COLO829 (cell line): ENCODE results near the gene VPS13A.
A peak's percentile ranks its signal among the peaks of the same experiment; 100 is the strongest.

Experiments used
- DNase-seq: peaks from one replicate; pipeline ENCODE4 v3.0.0; 2012; ENCODE audit warnings: low spot score

VPS13A gene

DNA sequence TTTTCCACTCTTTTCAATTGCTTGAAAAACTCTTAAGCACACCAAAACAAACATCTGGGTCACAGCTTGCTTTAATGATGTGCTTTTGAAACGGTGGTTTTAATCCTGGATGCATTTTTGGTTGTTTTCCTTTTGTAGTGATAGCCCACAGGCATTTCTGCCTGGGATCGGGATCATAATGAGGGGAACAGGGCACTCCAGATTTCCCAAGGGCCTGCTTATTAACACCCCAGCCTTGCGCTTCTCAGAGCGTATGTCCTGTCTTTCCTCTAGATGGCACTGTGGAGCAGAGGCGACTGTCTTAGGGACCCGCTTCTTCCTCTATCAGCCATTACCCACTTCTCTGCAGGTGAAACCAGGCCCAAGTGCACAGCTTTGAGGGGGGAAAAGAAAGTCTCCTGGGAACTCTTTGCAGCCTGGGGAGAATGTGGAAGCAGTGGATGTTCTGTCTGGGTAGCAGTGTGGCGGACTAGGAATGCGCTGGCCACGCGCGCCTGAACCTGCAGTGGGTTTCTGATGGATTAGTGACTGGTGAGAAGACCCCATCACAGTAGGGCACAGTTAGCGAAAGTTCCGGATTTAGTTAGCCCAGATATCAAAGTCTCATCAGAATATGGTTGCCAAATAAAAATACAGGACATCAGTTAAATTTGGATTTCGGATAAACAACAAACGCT lies 280.7 kb downstream of the VPS13A start:
- DNase-seq: peak; percentile 79

DNA sequence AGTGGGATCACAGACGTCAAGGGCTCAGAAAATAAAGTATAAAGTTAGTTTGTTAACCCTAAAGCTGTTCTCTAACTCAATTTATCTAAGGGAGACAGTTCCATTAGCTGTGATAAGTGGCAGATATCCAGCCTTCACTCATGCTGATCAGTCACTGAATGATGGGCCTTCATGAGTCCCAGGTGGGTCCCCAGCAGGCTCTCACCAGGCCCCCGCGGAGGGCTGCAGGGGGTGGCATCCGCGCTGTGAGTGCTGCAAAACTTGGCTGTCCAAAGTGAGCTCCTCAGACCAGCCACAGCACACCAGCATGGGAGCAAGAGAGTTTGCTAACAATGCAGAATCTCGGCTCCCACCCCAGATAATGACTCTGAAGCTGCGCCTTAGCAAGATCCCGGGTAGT lies 283.6 kb downstream of the VPS13A start:
- DNase-seq: no peak

DNA sequence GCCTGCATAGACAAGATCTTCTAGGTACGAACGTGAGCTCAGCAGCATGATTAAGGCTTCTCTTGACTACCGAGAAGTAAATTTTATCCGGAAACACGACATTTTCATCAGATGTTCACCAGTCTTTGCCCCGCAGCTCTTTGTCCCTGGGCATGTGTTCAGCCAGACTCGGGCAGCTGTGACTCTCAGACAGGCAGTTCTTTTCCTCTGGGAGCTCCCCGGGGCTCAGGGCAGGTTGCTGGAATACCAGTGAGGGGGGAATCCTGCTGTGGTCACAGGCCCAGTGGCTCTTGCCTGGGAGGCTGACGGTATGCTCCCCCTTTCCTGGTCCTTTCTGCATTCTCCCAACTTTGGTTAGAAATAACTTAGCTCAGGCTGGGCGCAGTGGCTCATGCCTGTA lies 284.7 kb downstream of the VPS13A start:
- no peak for DNase-seq

DNA sequence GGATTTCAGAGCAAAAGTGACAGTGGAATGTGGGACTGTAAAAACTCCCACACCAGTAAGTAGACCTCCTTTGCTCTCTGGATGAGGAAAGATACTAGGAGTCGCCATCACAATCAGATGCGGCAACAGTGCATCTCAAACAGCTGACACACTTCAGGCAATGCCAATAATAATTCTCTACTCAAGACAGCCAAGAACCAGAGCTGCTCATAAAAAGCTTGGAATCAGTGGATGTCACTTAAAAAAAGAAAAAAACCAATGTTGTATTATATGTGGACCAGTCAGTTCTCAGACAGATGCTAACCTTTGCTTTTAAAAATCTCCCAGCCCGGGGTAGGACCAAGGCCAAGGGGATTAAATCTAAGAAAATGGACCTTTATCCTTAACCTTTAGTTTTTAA lies 285.8 kb downstream of the VPS13A start:
- DNase-seq: no peak

DNA sequence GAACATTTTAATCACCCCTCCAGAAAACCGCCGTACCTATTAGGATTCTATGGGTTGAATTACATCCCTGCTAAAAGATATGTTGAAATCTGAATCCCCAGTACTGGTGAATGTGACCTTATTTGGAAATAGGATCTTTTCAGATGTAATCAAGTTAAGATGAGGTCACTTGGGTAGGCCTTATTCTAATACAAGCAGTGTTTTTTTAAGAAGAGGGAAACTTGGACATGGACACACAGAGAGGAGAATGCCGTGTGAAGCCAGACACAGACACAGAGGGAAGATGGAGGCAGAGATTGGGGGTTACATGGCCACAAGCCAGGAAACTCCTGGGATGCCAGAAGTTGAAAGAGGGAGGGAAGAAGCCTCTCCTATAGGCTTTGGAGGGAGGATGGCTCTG lies 287.3 kb downstream of the VPS13A start:
- no peak for DNase-seq

DNA sequence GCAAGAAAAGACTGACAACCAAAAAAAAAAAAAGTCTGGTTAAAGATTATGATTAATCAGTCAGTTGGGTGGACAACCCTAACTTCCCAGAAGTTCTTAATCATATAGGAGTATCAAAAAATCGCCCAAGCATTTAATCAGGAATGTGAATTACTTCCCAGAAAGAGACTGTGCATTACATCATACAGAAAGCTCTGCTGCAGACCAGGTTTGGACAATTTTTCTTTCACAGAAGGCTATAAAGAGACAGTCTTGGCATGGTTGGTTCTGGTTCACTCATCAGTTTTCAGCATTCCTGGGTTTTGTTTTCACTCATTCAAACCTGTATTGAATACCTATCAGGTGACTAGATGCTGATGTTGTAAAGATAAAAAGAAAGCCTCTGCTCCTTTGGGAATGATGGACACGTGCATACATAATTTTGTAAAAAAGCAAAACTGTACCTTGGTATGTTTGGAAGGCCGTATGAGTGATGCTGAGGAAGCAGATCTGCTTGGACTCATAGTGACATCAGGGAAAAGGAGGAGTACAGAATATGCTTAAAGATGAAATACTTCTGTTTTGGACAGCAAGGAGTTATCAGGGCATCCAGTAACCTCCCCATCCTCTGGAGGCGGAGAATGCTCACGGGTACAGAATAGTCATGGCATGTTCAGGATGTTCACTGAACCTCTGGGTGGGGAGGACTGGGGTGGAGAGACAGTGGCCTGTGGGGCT lies 292.3 kb downstream of the VPS13A start:
- DNase-seq: no peak
